Activated CD4-positive, alpha-beta T cell treated with anti-CD3 and anti-CD28 coated beads, Interleukin-2, amount 50 U/mL, for 4 hours (primary cell): Measurements from ENCODE around the gene ASB1.

Experiments
- DNase-seq, 2 experiments: peaks; one replicate each; pipeline ENCODE4 v3.0.0-alpha.2; 2020

ASB1 gene

GRCh38 chr2:238473523-238473922 is 46.8 kb downstream of the ASB1 start:
- no peak for DNase-seq

- DNase-seq, result no peak
These were observed 48.3 kb downstream of the ASB1 start for GRCh38 chr2:238475034-238475433.

- no peak for DNase-seq
These were observed 48.8 kb downstream of the ASB1 start for GRCh38 chr2:238475566-238475965.

GRCh38 chr2:238476258-238476657 is 49.5 kb downstream of the ASB1 start:
- DNase-seq, result no peak

- DNase-seq, result no peak
These were observed 51.5 kb downstream of the ASB1 start for GRCh38 chr2:238478216-238478615.

- DNase-seq, result no peak
These were observed 53.1 kb downstream of the ASB1 start for GRCh38 chr2:238479847-238480246.

- DNase-seq, result no peak
These were observed 56.3 kb downstream of the ASB1 start for GRCh38 chr2:238483021-238483420.

- no peak for DNase-seq
These were observed 56.9 kb downstream of the ASB1 start for GRCh38 chr2:238483656-238484055.

- no peak for DNase-seq
These were observed 58.1 kb downstream of the ASB1 start for GRCh38 chr2:238484522-238485452.

- no peak for DNase-seq
These were observed 59.6 kb downstream of the ASB1 start for GRCh38 chr2:238486123-238486848.

- no peak for DNase-seq
These were observed 60.4 kb downstream of the ASB1 start for GRCh38 chr2:238487134-238487533.

GRCh38 chr2:238487652-238488346 is 61.1 kb downstream of the ASB1 start:
- no peak for DNase-seq

- no peak for DNase-seq
These were observed 61.7 kb downstream of the ASB1 start for GRCh38 chr2:238488347-238488826.

GRCh38 chr2:238489431-238489830 is 62.7 kb downstream of the ASB1 start:
- no peak for DNase-seq

- no peak for DNase-seq
These were observed 63.2 kb downstream of the ASB1 start for GRCh38 chr2:238489896-238490295.

GRCh38 chr2:238492840-238493239 is 66.1 kb downstream of the ASB1 start:
- DNase-seq, result no peak

- DNase-seq, result no peak
These were observed 66.7 kb downstream of the ASB1 start for GRCh38 chr2:238493411-238493810.

- DNase-seq, result no peak
These were observed 67.3 kb downstream of the ASB1 start for GRCh38 chr2:238493880-238494572.

GRCh38 chr2:238494573-238494961 is 67.8 kb downstream of the ASB1 start:
- no peak for DNase-seq

GRCh38 chr2:238495422-238495821 is 68.7 kb downstream of the ASB1 start:
- no peak for DNase-seq

GRCh38 chr2:238496756-238497609 is 70.3 kb downstream of the ASB1 start:
- no peak for DNase-seq

- no peak for DNase-seq
These were observed 70.9 kb downstream of the ASB1 start for GRCh38 chr2:238497610-238498005.
